Measurements from ENCODE around the gene ABHD1.

Gene ABHD1

GRCh38 chr2:27128668-27129571, 5.3 kb downstream of the ABHD1 start:
- Histone ChIP-seq H4K20me1 (peaks cover 20 to 61% (median 46%) of the 10 kb centered on the region in 11 experiments; a peak in 21 of 22 replicates), H3K4me2 (no peak overlapping the region), H3K4me1 (peaks cover 10 to 19% (median 14%) of the 10 kb centered on the region in 10 experiments), H3K9ac (no peak overlapping the region), H3K9me3 (replicated peaks in 1 of 11) (no peaks in the 10 kb centered on the region), H3K4me3 (no peak overlapping the region), H3K27ac (no peak overlapping the region), H3K36me3 (peaks cover 38 to 54% (median 44%) of the 10 kb centered on the region in 11 experiments), H3K27me3 (peaks cover 4 to 10% (median 7%) of the 10 kb centered on the region in 11 experiments; a peak in 21 of 22 replicates)
- TF ChIP-seq Cebpa-rat (IDR thresholded peaks at IDR 0.05): no peak

- TF ChIP-seq Cebpa-rat (IDR thresholded peaks at IDR 0.05): no peak
- H3K4me1 ChIP-seq: peaks cover 18 to 27% (median 22%) of the 10 kb centered on the region in 10 experiments
- no peak overlapping the region for H3K4me2 ChIP-seq
- H3K4me3 ChIP-seq: no peak overlapping the region
- H3K9ac ChIP-seq: no peak overlapping the region
- H3K27ac ChIP-seq: no peak overlapping the region
- no peaks in the 10 kb centered on the region for H3K9me3 ChIP-seq (replicated peaks in 1 of 11)
- peaks cover 23 to 61% (median 47%) of the 10 kb centered on the region in 11 experiments; a peak in 21 of 22 replicates for H4K20me1 ChIP-seq
- H3K36me3 ChIP-seq: peaks cover 38 to 54% (median 44%) of the 10 kb centered on the region in 11 experiments
- no peaks in the 10 kb centered on the region for H3K27me3 ChIP-seq
These were observed 6.8 kb downstream of the ABHD1 start for GRCh38 chr2:27130396-27130795.

DNA sequence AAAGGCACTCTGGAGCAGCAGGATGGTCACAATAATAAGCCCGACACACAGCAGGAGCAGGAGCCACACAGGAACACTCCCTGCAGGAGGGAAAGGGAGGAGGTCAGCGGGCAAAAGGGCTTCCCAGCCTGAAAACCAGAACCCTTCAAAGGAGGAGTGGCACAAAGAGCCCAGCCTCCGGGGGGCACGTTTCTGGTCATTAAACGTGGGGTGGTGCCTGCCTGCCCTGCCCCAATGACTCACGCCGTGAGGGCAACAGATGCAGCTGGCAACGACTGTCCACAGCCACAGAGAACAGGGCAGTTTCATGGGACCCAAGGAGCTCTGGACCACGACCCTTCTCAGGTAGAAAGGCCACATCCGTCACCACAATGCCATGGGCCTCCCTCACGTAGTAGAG, 7.8 kb downstream of the ABHD1 start:
- H3K9ac ChIP-seq: no peak overlapping the region
- H4K20me1 ChIP-seq: peaks cover 23 to 61% (median 47%) of the 10 kb centered on the region in 11 experiments; a peak in 21 of 22 replicates
- H3K9me3 ChIP-seq (replicated peaks in 1 of 11): no peaks in the 10 kb centered on the region
- peaks cover 22 to 32% (median 26%) of the 10 kb centered on the region in 10 experiments for H3K4me1 ChIP-seq
- no peak overlapping the region for H3K4me2 ChIP-seq
- no peak for TF ChIP-seq Cebpa-rat (IDR thresholded peaks at IDR 0.05)
- H3K36me3 ChIP-seq: peaks cover 38 to 54% (median 44%) of the 10 kb centered on the region in 11 experiments
- H3K27ac ChIP-seq: no peak overlapping the region
- no peak overlapping the region for H3K4me3 ChIP-seq
- H3K27me3 ChIP-seq: no peaks in the 10 kb centered on the region

DNA sequence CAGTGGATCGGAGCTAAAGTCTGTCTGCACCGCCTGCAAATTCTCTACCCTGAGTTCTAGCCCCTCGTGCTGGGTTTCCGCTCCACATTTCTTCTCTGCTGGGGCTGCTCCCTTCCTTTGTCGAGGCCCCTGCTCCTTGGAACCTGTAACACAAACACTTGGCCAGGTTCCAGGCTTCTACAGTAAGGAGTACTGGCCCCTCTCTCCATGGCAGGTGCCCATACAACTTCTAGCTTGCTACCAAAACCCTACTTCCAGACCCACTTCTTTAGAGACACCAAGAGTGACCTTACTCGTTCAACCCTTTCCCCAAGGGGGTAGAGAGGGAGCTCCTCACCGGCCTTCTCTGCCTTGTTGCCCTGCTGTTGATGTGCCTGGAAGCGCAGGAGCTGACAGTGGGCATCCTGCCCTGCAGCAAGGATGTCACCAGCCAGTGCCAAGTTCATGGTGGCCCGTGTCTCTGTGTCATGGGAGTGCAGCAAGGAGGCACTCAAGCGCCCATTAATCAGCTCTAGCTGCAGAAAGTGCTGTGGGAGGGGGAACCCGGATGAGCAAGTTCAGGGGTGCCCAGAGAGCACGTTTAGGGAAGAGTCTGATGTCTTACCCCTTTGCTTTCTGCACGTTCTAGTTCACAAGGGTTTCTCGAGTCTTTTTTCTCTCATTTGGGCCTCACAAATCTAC, 9.7 kb downstream of the ABHD1 start:
- H3K4me3 ChIP-seq: peak overlapping the region; percentile 85 to 100 (median 95)
- H4K20me1 ChIP-seq: peaks cover 23 to 55% (median 47%) of the 10 kb centered on the region in 11 experiments; a peak in 21 of 22 replicates
- peak overlapping the region in 9 of 11 experiments; percentile 84 to 94 (median 88); a peak in 14 of 22 replicates for H3K27ac ChIP-seq
- H3K4me2 ChIP-seq: peak overlapping the region; percentile 80 to 97 (median 91)
- no peak for TF ChIP-seq Cebpa-rat (IDR thresholded peaks at IDR 0.05)
- H3K9me3 ChIP-seq (replicated peaks in 1 of 11): no peaks in the 10 kb centered on the region
- peaks cover 22 to 32% (median 26%) of the 10 kb centered on the region in 10 experiments for H3K4me1 ChIP-seq
- H3K36me3 ChIP-seq: peaks cover 38 to 51% (median 44%) of the 10 kb centered on the region in 11 experiments
- H3K27me3 ChIP-seq: no peaks in the 10 kb centered on the region
- H3K9ac ChIP-seq: peak overlapping the region; percentile 86 to 98 (median 92)

DNA sequence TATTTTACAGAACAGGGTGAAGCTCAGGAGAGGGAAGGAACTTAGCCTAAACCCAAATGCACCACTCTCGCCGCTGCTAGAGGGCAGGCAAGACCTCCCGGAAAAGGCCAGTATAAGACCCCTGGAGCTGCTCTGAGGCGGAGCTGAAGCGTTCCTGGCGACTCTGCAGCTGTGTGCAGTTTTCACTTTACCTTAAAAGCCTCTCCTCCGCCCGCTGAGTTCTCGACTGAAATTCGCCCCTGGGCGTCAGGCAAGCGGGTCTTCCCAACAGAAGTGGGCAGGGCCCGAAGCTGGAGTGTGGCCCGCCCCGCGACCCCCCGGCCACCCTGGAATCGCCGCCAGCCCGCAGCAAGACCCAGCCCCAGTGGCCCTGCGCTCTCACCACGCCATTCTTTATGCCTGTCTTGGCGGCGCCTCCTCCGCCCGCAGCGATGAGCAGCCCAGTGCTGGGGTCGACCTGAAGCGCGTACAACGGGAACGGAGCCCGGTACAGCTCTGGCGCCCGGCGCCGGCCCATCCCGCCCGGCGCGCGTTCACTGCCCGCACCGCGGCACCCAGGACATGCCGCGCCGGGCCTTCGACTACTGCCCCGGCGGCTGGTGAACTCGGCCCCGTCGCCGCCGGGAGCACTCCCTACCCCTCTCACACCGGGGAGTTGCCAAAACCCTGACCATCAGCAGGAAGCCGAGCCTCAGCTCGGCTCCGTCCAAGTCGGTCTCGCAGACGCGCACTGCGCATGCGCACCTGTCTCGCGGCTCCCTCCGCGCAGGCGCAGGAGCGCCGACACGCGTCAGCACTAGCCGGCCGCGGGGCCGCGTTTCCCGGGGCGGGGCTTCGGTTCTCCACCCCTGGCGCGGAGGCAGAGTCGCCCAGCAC, 10.5 kb downstream of the ABHD1 start, which contains the start of gene PREB:
Gene PREB (minus strand): TSS at position 732 of the 876 bp plus-strand sequence. CDS start 215 bp downstream, at position 517.
- TF ChIP-seq Cebpa-rat (IDR thresholded peaks at IDR 0.05): no peak
- peak within 1 kb of the TSS; percentile 80 to 97 (median 91) for H3K4me2 ChIP-seq
- peak within 1 kb of the TSS; percentile 86 to 98 (median 92) for H3K9ac ChIP-seq
- H3K27ac ChIP-seq: peak within 1 kb of the TSS; percentile 81 to 94 (median 88)
- peaks cover 38 to 43% (median 40%) of the 10 kb centered on the region in 11 experiments for H3K36me3 ChIP-seq
- peak within 1 kb of the TSS; percentile 85 to 100 (median 95) for H3K4me3 ChIP-seq
- no peaks in the 10 kb centered on the region for H3K27me3 ChIP-seq
- peaks cover 23 to 48% (median 45%) of the 10 kb centered on the region in 11 experiments; a peak in 21 of 22 replicates for H4K20me1 ChIP-seq
- H3K4me1 ChIP-seq: peaks cover 22 to 32% (median 26%) of the 10 kb centered on the region in 10 experiments
- H3K9me3 ChIP-seq (replicated peaks in 1 of 11): no peaks in the 10 kb centered on the region

- Histone ChIP-seq H3K4me3 (peak overlapping the region; percentile 85 to 100 (median 95); a peak in 16 of 20 replicates), H3K9me3 (replicated peaks in 1 of 11) (no peaks in the 10 kb centered on the region), H3K27me3 (no peaks in the 10 kb centered on the region), H3K36me3 (peaks cover 31 to 36% (median 33%) of the 10 kb centered on the region in 11 experiments), H4K20me1 (peaks cover 23 to 40% (median 38%) of the 10 kb centered on the region in 11 experiments; a peak in 21 of 22 replicates), H3K27ac (peak overlapping the region; percentile 18 to 94 (median 88); a peak in 21 of 22 replicates), H3K4me1 (peaks cover 22 to 32% (median 26%) of the 10 kb centered on the region in 10 experiments), H3K9ac (peak overlapping the region in 9 of 11 experiments; percentile 1 to 96 (median 91); a peak in 12 of 22 replicates), H3K4me2 (peak overlapping the region; percentile 48 to 81 (median 70))
- no peak for TF ChIP-seq Cebpa-rat (IDR thresholded peaks at IDR 0.05)
These were observed 11.3 kb downstream of the ABHD1 start for GRCh38 chr2:27134781-27135477.

GRCh38 chr2:27135478-27135955, 11.9 kb downstream of the ABHD1 start:
- peak overlapping the region in 10 of 11 experiments; percentile 83 to 94 (median 88); a peak in 19 of 22 replicates for H3K27ac ChIP-seq
- no peak overlapping the region; a peak in 1 of 20 replicates for H3K4me3 ChIP-seq
- H3K36me3 ChIP-seq: peaks cover 25 to 30% (median 27%) of the 10 kb centered on the region in 11 experiments
- peak overlapping the region; percentile 48 to 81 (median 70) for H3K4me2 ChIP-seq
- peaks cover 23 to 37% (median 32%) of the 10 kb centered on the region in 11 experiments; a peak in 21 of 22 replicates for H4K20me1 ChIP-seq
- H3K4me1 ChIP-seq: peaks cover 22 to 32% (median 26%) of the 10 kb centered on the region in 10 experiments
- TF ChIP-seq Cebpa-rat (IDR thresholded peaks at IDR 0.05): no peak
- peak overlapping the region in 5 of 11 experiments; percentile 5 to 96 (median 22); a peak in 3 of 22 replicates for H3K9ac ChIP-seq
- no peaks in the 10 kb centered on the region for H3K27me3 ChIP-seq
- no peaks in the 10 kb centered on the region for H3K9me3 ChIP-seq (replicated peaks in 1 of 11)

Data from BLaER1 treated with 17β-estradiol and CSF1 and Interleukin-3, amounts not matched to agents 10 nM and 100 nM (cell line).